HepG2 (cell line): ENCODE results near the gene MZF1.

ENCODE experiments used
- EP300 ChIP-seq, 3 experiments: sonication (generic) in 1 of 3; formaldehyde crosslinking in 1 of 3; IDR thresholded peaks; 2 replicates each; pipeline versions ENCODE4 v1.5.1 to v1.6.1; 2011 to 2020; ENCODE audit warnings: low read depth in 2 of 3, low read length in 2 of 3, borderline replicate concordance in 1 of 3, improper control_type of control experiment in 1 of 3, mild to moderate bottlenecking in 1 of 3, missing genetic modification reagents in 1 of 3, moderate library complexity in 1 of 3
- MZF1 ChIP-seq: sonication (generic); formaldehyde crosslinking; IDR thresholded peaks from 2 replicates; pipeline ENCODE4 v1.8.1; 2023; ENCODE audit warnings: mild to moderate bottlenecking, missing genetic modification reagents, borderline replicate concordance
- NR3C1 ChIP-seq: sonication (generic); formaldehyde crosslinking; IDR thresholded peaks from 2 replicates; pipeline ENCODE4 v1.4.0; 2020; ENCODE audit warnings: missing genetic modification reagents

DNA sequence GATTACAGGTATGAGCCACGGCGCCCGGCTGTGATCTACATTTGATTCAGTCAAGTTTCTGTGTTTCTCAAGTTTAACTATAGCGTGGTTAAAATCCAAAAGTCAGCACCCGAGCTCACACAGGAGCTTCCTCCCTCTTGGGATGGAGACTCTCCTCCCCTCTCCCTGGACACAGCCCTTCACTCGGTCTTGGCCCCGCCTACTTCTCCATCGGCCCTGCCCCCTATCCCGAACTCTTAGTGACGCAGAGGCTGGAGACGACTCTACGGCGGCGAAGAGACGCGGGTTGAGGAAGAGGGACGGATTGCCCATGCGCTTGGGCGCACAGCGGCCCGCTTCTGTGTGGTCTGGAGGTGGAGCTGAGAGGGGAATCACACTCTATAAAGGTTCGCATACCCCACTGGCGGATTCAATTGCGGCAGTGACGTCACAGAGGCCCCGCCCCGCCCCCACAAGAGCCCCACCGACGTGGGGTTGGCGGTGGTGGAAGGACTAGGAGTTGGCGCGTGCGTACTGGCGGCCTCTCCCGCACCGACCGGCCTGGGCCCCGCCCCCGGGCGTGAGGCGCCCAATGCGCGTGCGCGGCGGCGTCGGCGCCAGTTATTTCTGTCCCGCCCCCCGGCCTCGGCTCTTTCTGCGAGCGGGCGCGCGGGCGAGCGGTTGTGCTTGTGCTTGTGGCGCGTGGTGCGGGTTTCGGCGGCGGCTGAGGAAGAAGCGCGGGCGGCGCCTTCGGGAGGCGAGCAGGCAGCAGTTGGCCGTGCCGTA lies 29.1 kb downstream of the MZF1 start, which contains the start of gene TRIM28:
- TF ChIP-seq EP300 (IDR thresholded peaks at IDR 0.05; ENCODE audit: low read depth in 2 of 2, low read length in 2 of 2): no peak; a peak in 1 of 4 replicates
- 0 out of 2 replicates have a peak, but pooled peaks have one; percentile 33 for TF ChIP-seq EP300 (CRISPR knock-in tag; IDR thresholded peaks at IDR 0.05; ENCODE audit: borderline replicate concordance)
- no peak for TF ChIP-seq NR3C1 (CRISPR knock-in tag)
- TF ChIP-seq MZF1 (CRISPR knock-in tag): 0 out of 2 replicates have a peak, but pooled peaks have one; percentile 73
